ENCODE data around the gene TTC22.

The TTC22 gene

DNA sequence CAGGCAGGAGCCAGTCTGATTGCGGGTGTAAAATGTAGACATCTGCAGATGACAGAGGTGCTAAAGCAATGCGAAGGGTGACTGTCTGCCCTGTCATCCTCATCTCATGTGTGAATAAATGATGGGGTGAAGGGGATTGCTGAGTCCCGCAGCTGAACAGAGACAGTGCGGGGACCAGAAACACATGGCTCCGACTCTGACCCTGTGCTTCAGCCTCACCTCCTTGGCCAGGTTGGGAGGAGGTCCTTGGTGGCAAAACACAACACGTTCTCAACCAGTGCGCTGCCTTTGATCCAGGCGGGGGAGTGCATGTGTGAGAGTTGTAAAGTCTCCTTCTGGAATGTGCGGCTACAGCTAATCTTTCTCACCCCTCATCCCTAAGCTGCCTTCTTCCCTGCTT lies 32.0 kb upstream of the TTC22 start:
- DNase-seq = no peak

- DNase-seq = no peak
Measured at GRCh38 chr1:54826226-54826816, 25.2 kb upstream of the TTC22 start.

DNA sequence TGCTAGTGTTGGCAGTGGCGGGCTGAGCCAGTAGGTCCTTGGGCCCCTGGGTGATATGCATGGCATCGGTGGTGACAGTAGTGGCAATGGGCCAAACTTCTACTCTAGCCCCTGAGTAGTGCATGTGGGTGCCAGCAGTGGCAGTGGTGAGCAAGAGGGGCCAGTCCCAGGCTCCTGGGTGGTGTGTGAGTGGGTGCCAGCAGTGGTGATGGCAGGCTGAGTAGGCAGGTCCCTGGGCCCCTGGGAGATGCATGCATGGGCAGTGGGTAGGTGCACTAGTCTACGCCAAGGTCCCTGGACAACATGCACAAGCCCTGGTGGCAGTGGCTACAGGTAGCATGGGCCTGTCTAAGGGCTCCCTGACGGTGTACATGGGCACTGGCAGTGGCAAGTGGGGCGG lies 24.6 kb upstream of the TTC22 start:
- no peak for DNase-seq

DNA sequence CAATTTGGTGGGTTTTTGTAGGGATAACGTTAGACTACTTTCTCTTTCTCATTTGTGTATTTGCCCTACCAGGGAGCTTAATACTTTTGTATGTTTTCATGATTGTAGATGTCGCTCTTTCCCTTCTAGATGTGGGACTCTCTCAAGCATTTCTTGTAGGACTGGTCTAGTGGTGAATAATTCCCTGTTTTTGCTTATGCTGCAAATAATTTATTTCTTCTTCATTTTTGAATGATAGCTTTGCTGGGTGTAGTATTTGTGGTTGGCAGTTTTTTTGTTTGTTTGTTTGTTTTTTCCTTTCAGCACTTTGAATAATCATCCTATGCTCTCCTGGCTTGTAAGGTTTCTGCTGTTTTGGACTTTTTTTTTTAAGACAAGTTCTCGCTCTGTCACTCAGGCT lies 22.5 kb upstream of the TTC22 start:
- no peak for DNase-seq

DNA sequence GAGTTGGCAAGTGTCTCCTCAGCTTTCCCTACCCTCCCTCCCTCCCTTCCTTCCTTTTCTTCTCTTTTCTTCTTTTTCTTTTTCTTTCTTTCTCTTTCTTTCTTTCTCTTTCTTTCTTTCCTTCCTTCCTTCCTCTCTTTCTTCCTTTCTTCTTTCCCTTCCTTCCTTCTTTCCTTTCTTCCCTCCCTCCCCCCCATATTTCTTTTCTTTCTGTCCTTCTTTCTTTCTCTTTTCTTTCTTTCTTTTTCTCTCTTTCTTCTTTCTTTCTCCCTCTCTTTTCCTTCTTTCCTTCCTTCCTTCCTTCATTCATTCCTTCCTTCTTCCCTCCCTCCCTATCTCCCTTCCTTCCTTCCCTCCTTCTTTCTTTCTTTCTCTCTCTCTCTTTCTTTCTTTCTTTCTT lies 18.6 kb upstream of the TTC22 start:
- no peak for DNase-seq

- no peak for DNase-seq
Measured at GRCh38 chr1:54819195-54819536, 18.0 kb upstream of the TTC22 start.

DNA sequence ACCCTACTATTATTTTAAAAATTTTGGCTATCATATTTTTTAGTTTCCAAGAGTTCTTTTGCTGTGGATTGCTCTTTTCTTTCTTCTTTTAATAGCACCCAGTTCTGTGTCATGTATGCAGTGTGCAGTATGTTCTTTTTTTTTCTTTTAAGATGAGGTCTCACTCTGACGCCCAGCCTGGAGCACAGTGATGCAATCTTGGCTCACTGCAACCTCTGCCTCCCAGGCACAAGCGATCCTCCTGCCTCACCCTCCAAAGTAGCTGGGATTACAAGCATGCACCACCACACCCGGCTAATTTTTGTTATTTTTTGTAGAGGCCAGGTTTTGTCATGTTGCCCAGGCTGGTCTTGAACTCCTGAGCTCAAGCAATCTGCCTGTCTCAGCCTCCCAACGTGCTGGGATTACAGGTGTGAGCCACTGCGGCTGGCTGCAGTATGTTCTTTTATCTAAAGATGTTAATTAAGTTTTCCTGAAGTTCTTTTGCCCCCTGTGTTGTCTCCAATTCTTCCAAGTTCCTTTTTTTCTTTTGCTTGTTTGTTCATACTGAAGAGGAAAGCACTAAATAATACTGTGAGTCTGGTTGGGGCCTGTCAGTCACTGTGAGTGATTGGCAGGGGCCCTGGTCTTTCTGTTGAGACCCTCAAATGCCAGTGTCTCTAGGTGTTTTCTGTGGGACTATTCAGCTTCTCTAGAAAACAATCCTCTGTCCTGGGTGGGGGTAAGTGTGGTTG lies 17.5 kb upstream of the TTC22 start:
- no peak for DNase-seq

DNA sequence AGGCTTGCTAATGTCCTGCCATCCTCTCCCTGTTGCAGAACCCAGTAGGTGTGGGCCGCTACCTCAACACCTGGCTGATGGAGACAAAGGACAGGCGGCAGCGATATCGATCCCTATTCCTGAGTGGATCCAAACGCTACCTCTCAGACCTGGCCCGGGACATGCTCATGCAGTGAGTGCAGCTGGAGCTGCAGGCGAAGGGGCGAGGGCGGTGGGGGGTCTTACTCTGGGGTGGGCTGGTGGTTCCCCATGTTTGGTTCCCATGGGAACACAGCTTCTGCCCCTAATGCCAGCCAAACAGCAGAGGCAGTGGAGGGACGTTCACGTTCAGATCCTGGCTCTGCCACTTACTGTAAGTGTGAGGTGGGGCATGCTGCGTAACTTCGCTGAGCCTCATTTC lies 15.8 kb upstream of the TTC22 start:
- no peak for DNase-seq

DNA sequence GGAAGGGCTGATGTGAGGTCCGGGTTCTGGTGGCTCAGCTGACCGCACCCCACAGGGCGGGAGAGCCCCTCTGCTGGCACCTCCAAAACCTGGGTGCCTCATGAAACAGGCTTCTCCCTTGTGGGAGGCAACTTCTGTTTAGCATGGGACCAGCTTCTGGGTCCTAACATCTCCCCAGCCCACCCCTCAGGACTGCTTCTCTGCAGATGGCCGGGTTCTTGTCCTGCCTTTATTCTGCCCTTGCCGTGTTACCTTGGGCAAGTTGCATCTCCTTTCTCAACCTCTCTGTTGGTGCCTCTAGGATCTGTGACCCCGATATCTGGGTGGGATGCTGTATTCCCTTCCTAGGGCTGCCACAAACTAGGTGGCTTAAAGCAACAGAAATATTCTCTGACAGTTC lies 15.0 kb upstream of the TTC22 start:
- DNase-seq = no peak

- no peak for DNase-seq
Measured at GRCh38 chr1:54815086-54815876, 14.2 kb upstream of the TTC22 start.

DNA sequence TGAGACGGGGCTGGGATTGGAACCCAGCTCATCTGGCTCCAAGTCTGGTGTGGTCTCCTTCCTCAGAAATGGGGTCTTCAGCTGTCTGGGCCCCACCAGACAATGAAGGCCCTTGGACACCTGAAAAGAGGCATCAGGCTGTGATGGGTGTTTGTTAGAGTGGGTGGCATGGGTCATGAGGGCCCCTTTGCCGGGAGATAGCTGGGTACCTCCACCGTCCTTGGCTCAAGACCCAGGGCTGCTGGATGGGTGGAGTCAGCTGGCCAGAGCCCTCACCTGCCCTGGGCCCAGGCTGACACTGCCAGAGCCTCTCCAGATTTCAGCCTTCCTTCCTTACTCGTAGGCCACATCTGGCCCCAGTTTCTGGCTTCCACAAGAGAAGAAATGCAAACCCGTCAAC lies 13.4 kb upstream of the TTC22 start:
- DNase-seq = no peak

- no peak for DNase-seq
Measured at GRCh38 chr1:54814126-54814498, 13.0 kb upstream of the TTC22 start.

- DNase-seq = no peak
Measured at GRCh38 chr1:54813485-54814125, 12.5 kb upstream of the TTC22 start.

DNA sequence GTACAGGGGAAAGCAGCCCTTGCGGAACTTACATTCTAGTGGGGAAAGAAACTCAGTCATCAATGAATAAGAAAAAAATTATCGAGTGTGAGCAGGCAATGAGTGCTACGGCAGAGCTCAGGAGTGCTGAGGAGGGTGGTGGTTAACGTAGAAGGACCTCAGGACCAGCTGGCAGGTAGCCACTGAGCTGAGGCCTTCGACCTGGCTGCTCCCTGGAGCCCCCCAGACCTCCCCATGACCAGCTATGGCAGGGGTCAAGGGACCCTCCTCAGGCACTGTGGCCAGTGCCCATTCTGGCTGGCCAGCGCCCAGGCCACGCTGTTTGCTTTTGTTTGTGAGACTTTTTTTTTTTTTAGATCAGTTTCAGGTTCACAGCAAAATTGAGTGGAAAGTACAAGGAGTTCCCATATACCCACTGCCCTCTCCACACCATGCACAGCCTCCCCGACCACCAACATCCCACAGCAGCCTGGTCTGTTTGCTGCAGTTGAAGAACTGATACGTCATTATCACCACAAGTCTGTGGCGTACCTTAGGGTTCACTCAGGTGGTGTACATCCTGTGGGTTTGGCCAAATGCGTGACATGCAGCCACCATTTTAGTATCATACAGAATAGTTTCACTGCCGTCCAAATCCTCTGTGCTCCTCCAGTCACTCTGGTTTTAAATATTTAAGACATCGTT lies 11.8 kb upstream of the TTC22 start:
- DNase-seq = no peak

- no peak for DNase-seq
Measured at GRCh38 chr1:54811739-54812655, 10.9 kb upstream of the TTC22 start.

GRCh38 chr1:54811066-54811465 lies 9.9 kb upstream of the TTC22 start:
- no peak for DNase-seq

DNA sequence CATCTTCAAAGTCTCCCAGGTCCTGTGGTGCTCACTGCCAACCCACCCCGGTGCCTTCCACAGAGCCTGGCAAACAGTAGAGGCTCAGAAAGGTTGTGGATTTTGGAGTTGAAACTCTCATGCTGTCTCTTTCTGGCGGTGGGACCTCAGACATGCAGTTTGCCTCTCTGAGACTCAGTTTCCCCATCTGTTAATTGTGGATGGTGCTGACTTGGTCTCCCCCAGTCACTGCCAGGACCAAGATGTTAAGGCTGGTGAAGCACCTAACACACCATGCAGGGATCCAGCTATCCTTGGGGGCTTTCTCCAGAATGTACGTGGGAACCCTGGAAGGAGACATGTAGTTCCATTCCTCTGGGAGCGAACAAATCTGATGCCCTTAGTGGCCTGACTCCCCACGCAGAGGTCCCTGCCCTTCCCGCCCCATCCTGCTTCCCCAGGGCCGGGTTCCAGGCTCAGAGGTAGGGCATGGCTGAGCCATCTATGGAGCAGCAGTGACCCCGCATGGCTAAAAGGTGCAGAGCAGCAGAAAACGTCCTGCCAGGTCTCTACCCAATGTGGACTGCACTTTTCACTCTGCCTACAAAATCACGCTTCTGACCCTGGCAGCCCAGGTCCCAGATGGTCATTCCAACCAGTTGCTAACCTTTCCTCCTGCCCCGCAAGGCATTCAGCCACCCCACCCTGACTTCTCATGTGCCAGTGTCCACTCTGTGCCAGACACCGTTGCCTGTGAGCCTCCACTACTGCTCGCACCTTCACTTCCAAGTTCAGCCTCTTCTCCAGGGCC lies 9.2 kb upstream of the TTC22 start:
- peak; percentile 41 for DNase-seq

- no peak for DNase-seq
Measured at GRCh38 chr1:54809496-54810074, 8.5 kb upstream of the TTC22 start.

DNA sequence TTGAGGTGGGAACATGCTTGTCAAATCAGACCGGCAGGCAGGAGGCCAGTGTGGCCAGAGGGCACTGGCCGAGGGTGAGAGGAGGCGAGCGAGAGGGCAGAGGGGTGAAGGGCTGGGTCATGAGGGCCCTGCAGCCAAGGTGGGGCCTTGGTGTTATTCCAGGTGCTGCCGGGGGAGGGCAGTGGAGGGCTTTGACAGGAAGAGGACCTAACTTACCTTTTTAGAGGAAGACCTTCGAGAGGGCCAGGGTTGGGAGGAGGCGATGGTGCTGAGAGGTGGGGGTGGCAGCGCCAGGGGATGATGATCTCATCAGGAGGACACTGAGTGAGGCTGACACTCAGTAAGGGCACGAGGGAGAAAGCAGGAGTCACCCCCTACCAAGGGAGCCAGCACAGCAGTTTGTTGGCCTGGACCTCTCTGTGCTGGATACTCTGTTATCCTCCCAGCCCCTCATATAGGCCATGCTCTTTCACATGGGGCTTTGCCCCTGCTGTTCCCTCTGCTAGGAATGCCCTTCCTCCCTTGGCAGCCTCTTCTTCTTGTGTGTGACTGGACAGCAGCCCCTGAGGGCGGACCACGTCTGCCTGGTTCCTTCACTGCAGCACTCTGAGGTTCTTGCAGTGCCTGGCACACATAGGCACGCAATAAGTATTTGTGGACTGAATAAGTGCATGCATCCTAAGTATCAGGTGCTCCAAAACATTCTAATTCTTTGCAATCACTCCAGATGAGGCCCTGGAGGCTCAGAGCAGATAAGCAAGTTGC lies 7.5 kb upstream of the TTC22 start:
- no peak for DNase-seq

DNA sequence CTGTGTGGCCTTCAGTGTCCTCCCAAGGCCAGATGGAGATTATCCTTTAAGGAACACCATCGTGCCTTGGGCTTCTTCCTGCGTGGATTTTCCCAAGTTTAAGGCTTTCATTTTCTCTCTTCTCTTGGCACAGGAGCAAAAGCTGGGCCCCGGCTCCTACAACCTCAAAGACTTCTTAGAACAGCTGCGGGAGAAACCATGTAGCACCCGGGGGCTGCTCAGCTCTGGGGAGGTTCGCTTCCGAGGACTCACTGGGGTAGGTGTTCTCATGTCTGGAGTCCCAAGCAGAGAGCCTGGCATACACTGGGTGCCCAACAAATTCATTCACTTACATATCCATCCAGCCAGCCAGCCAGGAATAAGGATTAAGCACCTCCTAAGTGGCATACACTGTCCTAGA lies 6.6 kb upstream of the TTC22 start:
- DNase-seq = no peak
